Measurements from ENCODE around the gene PLPP3. TPM values are rescaled to one million over a fixed set of nuclear protein-coding genes. Genes with fewer than 3 reads are reported as not detected.

The PLPP3 gene
- total RNA-seq, 2 experiments from 2014 or later, result not detected

DNA sequence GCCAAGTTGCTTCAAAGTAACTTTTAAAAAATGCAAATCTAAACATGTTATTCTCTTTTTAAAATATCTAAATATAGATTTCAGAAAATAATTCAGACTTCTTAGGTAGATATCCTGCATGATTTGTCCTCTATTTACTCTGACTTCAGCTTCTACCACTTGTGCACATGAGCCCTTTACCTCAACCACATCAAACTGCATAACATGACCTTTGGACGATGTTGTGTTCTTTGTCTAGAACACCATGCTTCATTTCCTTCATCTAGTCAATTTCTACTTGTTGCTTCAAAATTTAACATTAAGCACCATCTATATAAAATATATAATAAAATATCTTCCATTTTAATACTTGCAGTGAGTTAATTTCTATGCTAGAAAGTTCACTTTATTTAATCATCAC is 96.9 kb downstream of the PLPP3 start:
- Mint-ChIP-seq H3K27me3 (peaks cover 16% of the 10 kb centered on the region), H3K4me1 (ENCODE audit: low read depth) (no peaks in the 10 kb centered on the region), H3K36me3 (ENCODE audit: low read depth) (no peaks in the 10 kb centered on the region), H3K27ac (no peak overlapping the region), H3K4me3 (no peak overlapping the region), H3K9me3 (peaks cover 1% of the 10 kb centered on the region)
- Histone ChIP-seq H3K9me3 (ENCODE audit: control insufficient read depth in 1 of 2, insufficient read depth in 1 of 2, low read length in 2 of 2) (peaks cover 0 to 11% of the 10 kb centered on the region in 2 experiments), H3K4me1 (ENCODE audit: insufficient read depth, low read length) (no peaks in the 10 kb centered on the region), H3K4me3 (ENCODE audit: low read length) (no peak overlapping the region), H3K36me3 (ENCODE audit: insufficient read depth, low read length) (no peaks in the 10 kb centered on the region), H3K27me3 (ENCODE audit: control insufficient read depth in 1 of 2, insufficient read depth in 2 of 2, low read length in 2 of 2) (peaks cover 0 to 7% of the 10 kb centered on the region in 2 experiments), H3K27ac (ENCODE audit: low read depth in 1 of 2, low read length in 2 of 2) (no peak overlapping the region)
- intact Hi-C loops (cut with DNase I, micrococcal nuclease), result no loop called here
- ChIA-PET CTCF (no interaction called here), POLR2A (no interaction called here)
- DNase-seq, result no peak
- no peak for TF ChIP-seq CTCF (IDR thresholded peaks at IDR 0.05)
- no peak for ATAC-seq (ENCODE audit: poor library complexity)

- Histone ChIP-seq H3K4me3 (ENCODE audit: low read length) (no peak overlapping the region), H3K4me1 (ENCODE audit: insufficient read depth, low read length) (no peaks in the 10 kb centered on the region), H3K9me3 (ENCODE audit: control insufficient read depth in 1 of 2, insufficient read depth in 1 of 2, low read length in 2 of 2) (peaks cover 0 to 16% of the 10 kb centered on the region in 2 experiments), H3K27me3 (ENCODE audit: control insufficient read depth in 1 of 2, insufficient read depth in 2 of 2, low read length in 2 of 2) (peaks cover 0 to 12% of the 10 kb centered on the region in 2 experiments), H3K27ac (ENCODE audit: low read depth in 1 of 2, low read length in 2 of 2) (no peak overlapping the region), H3K36me3 (ENCODE audit: insufficient read depth, low read length) (no peaks in the 10 kb centered on the region)
- POLR2A ChIA-PET, result no interaction called here
- DNase-seq (no peak), ATAC-seq (ENCODE audit: poor library complexity) (no peak)
- intact Hi-C loops (cut with DNase I, micrococcal nuclease), result no loop called here
- Mint-ChIP-seq H3K4me1 (ENCODE audit: low read depth) (no peaks in the 10 kb centered on the region), H3K4me3 (no peak overlapping the region), H3K27ac (no peak overlapping the region), H3K27me3 (peaks cover 27% of the 10 kb centered on the region), H3K36me3 (ENCODE audit: low read depth) (no peaks in the 10 kb centered on the region), H3K9me3 (peaks cover 1% of the 10 kb centered on the region)
- TF ChIP-seq CTCF (IDR thresholded peaks at IDR 0.05), result no peak
- CTCF ChIA-PET, result no interaction called here
These were observed 98.1 kb downstream of the PLPP3 start for GRCh38 chr1:56481140-56481694.

GRCh38 chr1:56478734-56479133 is 100.6 kb downstream of the PLPP3 start:
- Histone ChIP-seq H3K4me3 (ENCODE audit: low read length) (no peak overlapping the region), H3K9me3 (ENCODE audit: control insufficient read depth in 1 of 2, insufficient read depth in 1 of 2, low read length in 2 of 2) (peaks cover 0 to 16% of the 10 kb centered on the region in 2 experiments), H3K4me1 (ENCODE audit: insufficient read depth, low read length) (no peaks in the 10 kb centered on the region), H3K36me3 (ENCODE audit: insufficient read depth, low read length) (no peaks in the 10 kb centered on the region), H3K27ac (ENCODE audit: low read depth in 1 of 2, low read length in 2 of 2) (no peak overlapping the region), H3K27me3 (ENCODE audit: control insufficient read depth in 1 of 2, insufficient read depth in 2 of 2, low read length in 2 of 2) (peaks cover 0 to 12% of the 10 kb centered on the region in 2 experiments)
- Mint-ChIP-seq H3K36me3 (ENCODE audit: low read depth) (no peaks in the 10 kb centered on the region), H3K27me3 (peaks cover 34% of the 10 kb centered on the region), H3K4me1 (ENCODE audit: low read depth) (no peaks in the 10 kb centered on the region), H3K9me3 (no peaks in the 10 kb centered on the region), H3K4me3 (no peak overlapping the region), H3K27ac (no peak overlapping the region)
- intact Hi-C loops (cut with DNase I, micrococcal nuclease), result no loop called here
- TF ChIP-seq CTCF (IDR thresholded peaks at IDR 0.05), result no peak
- ATAC-seq (ENCODE audit: poor library complexity) (no peak), DNase-seq (no peak)
- ChIA-PET CTCF (no interaction called here), POLR2A (no interaction called here)
